DOHH2 (cell line): ENCODE data around the gene USP34.

Experiments
- H3F3A ChIP-seq: fragments of 200-600 bp; sonication (generic), shearing (Covaris generic); 2 replicates; pipeline ENCODE4 v1.6.0; 2016; ENCODE audit warnings: antibody characterized with exemption, mild to moderate bottlenecking; ENCODE audit not compliant: control insufficient read depth, insufficient read depth
- H3K27ac ChIP-seq: fragments of 200-600 bp; sonication (generic); 2 replicates; pipeline ENCODE4 v1.5.1; 2014; ENCODE audit warnings: low read depth, mild to moderate bottlenecking, low read length, moderate library complexity
- H3K27me3 ChIP-seq: fragments of 200-600 bp; sonication (generic); 2 replicates; pipeline ENCODE4 v1.6.1; 2014; ENCODE audit warnings: mild to moderate bottlenecking, low read length, mixed read lengths; ENCODE audit not compliant: control insufficient read depth
- H3K36me3 ChIP-seq: fragments of 200-600 bp; sonication (generic); 2 replicates; pipeline ENCODE4 v1.6.1; 2014; ENCODE audit warnings: mild to moderate bottlenecking, low read length, moderate library complexity, mixed read lengths; ENCODE audit not compliant: control insufficient read depth
- H3K4me1 ChIP-seq: fragments of 200-600 bp; sonication (generic); 2 replicates; pipeline ENCODE4 v1.6.1; 2014; ENCODE audit warnings: mild to moderate bottlenecking, low read length, mixed read lengths; ENCODE audit not compliant: control insufficient read depth
- H3K4me2 ChIP-seq: fragments of 200-600 bp; sonication (generic); 2 replicates; pipeline ENCODE4 v1.6.0; 2014; ENCODE audit warnings: mild to moderate bottlenecking, low read length, moderate library complexity
- H3K4me3 ChIP-seq: fragments of 200-600 bp; sonication (generic); 2 replicates; pipeline ENCODE4 v1.5.1; 2014; ENCODE audit warnings: mild to moderate bottlenecking, low read length, mixed read lengths
- H3K79me2 ChIP-seq: fragments of 200-600 bp; sonication (generic); 2 replicates; pipeline ENCODE4 v1.6.1; 2014; ENCODE audit warnings: mild to moderate bottlenecking, low read length, mixed read lengths; ENCODE audit not compliant: control insufficient read depth
- H3K9me2 ChIP-seq: fragments of 200-600 bp; sonication (generic); replicated peaks from 2 replicates; pipeline ENCODE4 v1.6.1; 2014; ENCODE audit warnings: mild to moderate bottlenecking, low read length, mixed read lengths; ENCODE audit not compliant: control insufficient read depth
- H3K9me3 ChIP-seq: fragments of 200-600 bp; sonication (generic); 2 replicates; pipeline ENCODE4 v1.6.1; 2014; ENCODE audit warnings: antibody characterized with exemption, low read length, mixed read lengths; ENCODE audit not compliant: control insufficient read depth, insufficient read depth
- H4K20me1 ChIP-seq: fragments of 200-600 bp; sonication (generic); 2 replicates; pipeline ENCODE4 v1.6.0; 2014; ENCODE audit warnings: low read depth, mild to moderate bottlenecking, antibody characterized with exemption, low read length, moderate library complexity; ENCODE audit not compliant: control insufficient read depth, insufficient read depth
- EZH2phosphoT487 ChIP-seq: fragments of 200-600 bp; sonication (generic); IDR thresholded peaks from 2 replicates; pipeline ENCODE4 v1.6.1; 2017; ENCODE audit warnings: borderline replicate concordance, mild to moderate bottlenecking, antibody characterized with exemption, low read length, moderate library complexity, mixed read lengths
- TF ChIP-seq, protein P1 (sequence below): fragments of 200-600 bp; sonication (generic); IDR thresholded peaks from one replicate; pipeline ENCODE4 v1.5.1; 2014; ENCODE audit warnings: antibody characterized with exemption, mild to moderate bottlenecking, low read depth, low read length; ENCODE audit not compliant: poor library complexity, severe bottlenecking

The USP34 gene

DNA sequence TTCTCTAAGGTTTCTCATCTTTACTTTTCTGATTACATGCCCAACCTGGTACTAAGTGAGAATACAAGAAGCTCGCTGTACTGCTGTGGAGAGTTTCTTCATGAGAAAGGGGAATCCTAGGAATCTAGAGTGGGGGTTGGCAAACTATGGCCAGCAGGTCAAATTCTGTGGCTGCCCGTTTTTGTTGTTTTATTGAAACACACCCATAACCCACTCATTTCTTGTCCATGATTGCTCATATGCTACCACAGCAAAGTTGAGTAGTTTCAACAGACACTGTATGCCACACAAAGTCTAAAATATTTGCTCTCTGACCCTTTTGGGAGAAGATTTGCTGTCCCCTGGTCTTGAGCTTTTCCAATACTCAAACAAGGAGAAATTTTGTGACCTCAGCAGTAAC, 250.1 kb downstream of the USP34 start:
- H3K79me2 ChIP-seq = no peaks in the 10 kb centered on the region
- H3K4me1 ChIP-seq = no peaks in the 10 kb centered on the region
- TF ChIP-seq, protein P1, sequence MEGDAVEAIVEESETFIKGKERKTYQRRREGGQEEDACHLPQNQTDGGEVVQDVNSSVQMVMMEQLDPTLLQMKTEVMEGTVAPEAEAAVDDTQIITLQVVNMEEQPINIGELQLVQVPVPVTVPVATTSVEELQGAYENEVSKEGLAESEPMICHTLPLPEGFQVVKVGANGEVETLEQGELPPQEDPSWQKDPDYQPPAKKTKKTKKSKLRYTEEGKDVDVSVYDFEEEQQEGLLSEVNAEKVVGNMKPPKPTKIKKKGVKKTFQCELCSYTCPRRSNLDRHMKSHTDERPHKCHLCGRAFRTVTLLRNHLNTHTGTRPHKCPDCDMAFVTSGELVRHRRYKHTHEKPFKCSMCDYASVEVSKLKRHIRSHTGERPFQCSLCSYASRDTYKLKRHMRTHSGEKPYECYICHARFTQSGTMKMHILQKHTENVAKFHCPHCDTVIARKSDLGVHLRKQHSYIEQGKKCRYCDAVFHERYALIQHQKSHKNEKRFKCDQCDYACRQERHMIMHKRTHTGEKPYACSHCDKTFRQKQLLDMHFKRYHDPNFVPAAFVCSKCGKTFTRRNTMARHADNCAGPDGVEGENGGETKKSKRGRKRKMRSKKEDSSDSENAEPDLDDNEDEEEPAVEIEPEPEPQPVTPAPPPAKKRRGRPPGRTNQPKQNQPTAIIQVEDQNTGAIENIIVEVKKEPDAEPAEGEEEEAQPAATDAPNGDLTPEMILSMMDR = no peak
- TF ChIP-seq EZH2phosphoT487 = no peak
- no peak overlapping the region for H3K4me3 ChIP-seq
- no peak overlapping the region for H3K27ac ChIP-seq
- H3K36me3 ChIP-seq = peaks cover 80% of the 10 kb centered on the region
- H3K9me2 ChIP-seq = no peaks in the 10 kb centered on the region
- no peaks in the 10 kb centered on the region; the same call in 1 of the 2 replicates for H3F3A ChIP-seq
- H3K27me3 ChIP-seq = no peaks in the 10 kb centered on the region
- no peak overlapping the region for H3K4me2 ChIP-seq
- no peaks in the 10 kb centered on the region for H3K9me3 ChIP-seq
- no peaks in the 10 kb centered on the region for H4K20me1 ChIP-seq

DNA sequence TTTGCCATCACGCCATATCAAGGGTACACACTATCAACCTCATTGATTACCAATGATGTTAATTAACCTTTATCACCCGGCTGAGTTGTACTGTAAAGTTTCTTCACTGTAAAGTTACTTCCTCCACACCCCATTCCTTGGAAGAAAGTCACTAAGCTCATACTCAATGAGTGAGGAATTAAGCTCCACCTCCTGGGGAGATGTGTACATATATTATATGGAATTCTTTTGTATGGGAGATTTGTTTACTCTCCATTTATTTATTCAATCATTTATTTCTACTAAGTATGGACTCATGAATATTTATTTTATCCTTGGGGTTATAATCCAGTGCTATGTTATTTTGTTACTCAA, 252.1 kb downstream of the USP34 start:
- H3K4me2 ChIP-seq = no peak overlapping the region
- H3K9me2 ChIP-seq = no peaks in the 10 kb centered on the region
- H3K4me1 ChIP-seq = no peaks in the 10 kb centered on the region
- H3K4me3 ChIP-seq = no peak overlapping the region
- H3K79me2 ChIP-seq = no peaks in the 10 kb centered on the region
- no peaks in the 10 kb centered on the region for H3K27me3 ChIP-seq
- H3K27ac ChIP-seq = no peak overlapping the region
- H3K36me3 ChIP-seq = peaks cover 79% of the 10 kb centered on the region
- H3K9me3 ChIP-seq = no peaks in the 10 kb centered on the region
- TF ChIP-seq, protein P1 = no peak
- TF ChIP-seq EZH2phosphoT487 = no peak
- no peaks in the 10 kb centered on the region; the same call in 1 of the 2 replicates for H3F3A ChIP-seq
- no peaks in the 10 kb centered on the region for H4K20me1 ChIP-seq

DNA sequence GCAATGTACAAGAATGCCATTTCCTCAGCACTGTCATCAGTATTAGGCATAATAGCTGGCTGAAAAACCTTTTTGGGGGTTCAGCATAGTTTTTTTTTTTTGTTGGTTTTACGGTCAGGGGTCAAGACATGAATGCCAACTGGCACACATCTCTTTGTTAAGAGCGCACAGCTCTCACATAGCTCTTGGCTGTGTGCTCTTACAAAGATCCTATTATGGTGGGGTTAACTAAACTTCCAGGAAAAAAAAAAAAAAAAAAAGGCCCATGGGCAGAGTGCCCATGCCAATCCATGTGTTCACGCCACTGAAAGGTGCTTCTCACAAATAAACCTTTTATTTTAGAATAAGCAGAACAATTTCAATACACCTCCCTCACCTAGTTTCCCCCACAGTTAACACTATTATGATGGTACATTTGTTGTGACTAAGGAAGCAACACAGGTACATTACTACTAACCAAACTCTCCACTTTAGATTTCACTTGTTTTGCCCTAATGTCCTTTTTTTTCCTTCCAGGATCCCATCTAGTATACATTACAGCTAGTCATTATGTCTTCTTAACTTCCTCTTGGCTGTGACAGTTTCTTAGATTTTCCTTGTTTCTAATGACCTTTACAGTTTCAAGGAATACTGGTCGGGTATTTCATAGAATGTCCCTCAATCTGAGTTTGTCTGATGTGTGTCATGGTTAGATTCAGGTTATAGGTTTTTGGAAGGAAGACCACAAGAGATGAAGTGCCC, 252.6 kb downstream of the USP34 start:
- no peak for TF ChIP-seq EZH2phosphoT487
- TF ChIP-seq, protein P1 = no peak
- Histone ChIP-seq H3K9me2 (no peaks in the 10 kb centered on the region), H3K36me3 (peaks cover 79% of the 10 kb centered on the region), H3K9me3 (no peaks in the 10 kb centered on the region), H4K20me1 (no peaks in the 10 kb centered on the region), H3F3A (no peaks in the 10 kb centered on the region; the same call in 1 of the 2 replicates), H3K4me1 (no peaks in the 10 kb centered on the region), H3K4me2 (no peak overlapping the region), H3K79me2 (no peaks in the 10 kb centered on the region), H3K27ac (no peak overlapping the region), H3K27me3 (no peaks in the 10 kb centered on the region), H3K4me3 (no peak overlapping the region)
